Neuronal stem cell (in vitro differentiated cells): ENCODE measurements around the gene CMIP.

ENCODE experiments used
- DNase-seq: peaks from one replicate; pipeline ENCODE4 v3.0.0-alpha.2; 2013; ENCODE audit warnings: low spot score
- H2AFZ ChIP-seq: one replicate; pipeline ENCODE4 v1.6.1; 2013; ENCODE audit warnings: mild to moderate bottlenecking, low read length, inconsistent platforms
- H2AK5ac ChIP-seq: 2 replicates; pipeline ENCODE4 v1.6.1; 2013; ENCODE audit warnings: low read depth, mild to moderate bottlenecking, inconsistent platforms, low read length, moderate library complexity, mixed read lengths
- H2BK120ac ChIP-seq: 2 replicates; pipeline ENCODE4 v1.6.1; 2013; ENCODE audit warnings: low read depth, mild to moderate bottlenecking, inconsistent platforms, low read length, moderate library complexity, mixed read lengths
- H2BK12ac ChIP-seq: one replicate; pipeline ENCODE4 v1.6.1; 2013; ENCODE audit warnings: low read length, inconsistent platforms
- H2BK15ac ChIP-seq: 2 replicates; pipeline ENCODE4 v1.6.1; 2013; ENCODE audit warnings: mild to moderate bottlenecking, low read length, inconsistent platforms, mixed read lengths
- H2BK5ac ChIP-seq: one replicate; pipeline ENCODE4 v1.6.1; 2013; ENCODE audit warnings: inconsistent platforms, mild to moderate bottlenecking, low read length, moderate library complexity
- H3K14ac ChIP-seq: one replicate; pipeline ENCODE4 v1.6.1; 2013; ENCODE audit warnings: low read length, inconsistent platforms
- H3K18ac ChIP-seq: 2 replicates; pipeline ENCODE4 v1.6.1; 2013; ENCODE audit warnings: low read length, inconsistent platforms
- H3K23ac ChIP-seq: 2 replicates; pipeline ENCODE4 v1.6.1; 2013; ENCODE audit warnings: low read depth, mild to moderate bottlenecking, mixed read lengths, low read length, inconsistent platforms; ENCODE audit not compliant: poor library complexity
- H3K27ac ChIP-seq: replicated peaks from 3 replicates; pipeline ENCODE4 v1.5.1; 2013; ENCODE audit warnings: low read length, inconsistent platforms
- H3K27me3 ChIP-seq, 3 experiments: 2 replicates each; pipeline ENCODE4 v1.6.1; 2013; ENCODE audit warnings: low read length in 3 of 3, mild to moderate bottlenecking in 2 of 3, inconsistent platforms in 1 of 3, low read depth in 1 of 3, mixed read lengths in 1 of 3, moderate library complexity in 1 of 3; ENCODE audit not compliant: control insufficient read depth in 3 of 3, insufficient read depth in 3 of 3
- H3K36me3 ChIP-seq, 2 donors: replicated peaks in 1 of 2; 2 replicates each; pipeline ENCODE4 v1.6.1; 2013; ENCODE audit warnings: low read length in 2 of 2; ENCODE audit not compliant: control insufficient read depth in 2 of 2, insufficient read depth in 2 of 2
- H3K4ac ChIP-seq: 2 replicates; pipeline ENCODE4 v1.6.1; 2013; ENCODE audit warnings: inconsistent platforms, mild to moderate bottlenecking, low read length, moderate library complexity
- H3K4me1 ChIP-seq, 2 donors: 1 replicate in 1 of 2; 2 replicates in 1 of 2; pipeline ENCODE4 v1.6.1; 2013; ENCODE audit warnings: low read length in 2 of 2, low read depth in 1 of 2; ENCODE audit not compliant: control insufficient read depth in 2 of 2, insufficient read depth in 1 of 2
- H3K4me2 ChIP-seq: one replicate; pipeline ENCODE4 v1.6.1; 2013; ENCODE audit warnings: mild to moderate bottlenecking, low read length, inconsistent platforms; ENCODE audit not compliant: insufficient read depth, poor library complexity, severe bottlenecking
- H3K4me3 ChIP-seq, 2 donors: 2 replicates each; pipeline ENCODE4 v1.5.1; 2013; ENCODE audit warnings: low read length in 2 of 2, mild to moderate bottlenecking in 2 of 2, inconsistent platforms in 1 of 2, moderate library complexity in 1 of 2
- H3K79me1 ChIP-seq: one replicate; pipeline ENCODE4 v1.6.1; 2013; ENCODE audit warnings: low read depth, mild to moderate bottlenecking, inconsistent platforms, low read length, moderate library complexity
- H3K9ac ChIP-seq: one replicate; pipeline ENCODE4 v1.6.1; 2013; ENCODE audit warnings: mild to moderate bottlenecking, low read depth, low read length, inconsistent platforms; ENCODE audit not compliant: poor library complexity
- H3K9me3 ChIP-seq, 2 donors: replicated peaks in 1 of 2; 2 replicates each; pipeline versions ENCODE3 to v1.6.1; 2013; ENCODE audit warnings: low read length in 2 of 2, mild to moderate bottlenecking in 2 of 2, inconsistent platforms in 1 of 2, low read depth in 1 of 2, mixed read lengths in 1 of 2, moderate library complexity in 1 of 2; ENCODE audit not compliant: control insufficient read depth in 2 of 2, insufficient read depth in 1 of 2
- H4K8ac ChIP-seq: one replicate; pipeline ENCODE4 v1.6.1; 2013; ENCODE audit warnings: low read depth, mild to moderate bottlenecking, inconsistent platforms, low read length, moderate library complexity
- H4K91ac ChIP-seq: one replicate; pipeline ENCODE4 v1.6.1; 2013; ENCODE audit warnings: low read length, low read depth, mild to moderate bottlenecking, inconsistent platforms; ENCODE audit not compliant: poor library complexity
- WGBS, 2 donors: extraction: QIAGEN DNeasy Blood & Tissue Kit; methylation state at CpG; one replicate each; pipeline ENCODE4 v1.1.7; 2013; ENCODE audit warnings: missing lambda C conversion rate in 2 of 2, mixed read lengths in 1 of 2; ENCODE audit not compliant: insufficient read length in 2 of 2, insufficient replicate concordance in 1 of 2; ENCODE audit errors: extremely low coverage in 2 of 2; 5-methylcytosine and 5-hydroxymethylcytosine counted together

Gene CMIP

GRCh38 chr16:81544261-81544660 is 99.7 kb downstream of the CMIP start:
- no peak overlapping the region for H4K8ac ChIP-seq
- peaks cover 18 to 20% of the 10 kb centered on the region in 2 donors for H3K4me1 ChIP-seq
- H3K27ac ChIP-seq: no peak overlapping the region
- no peak overlapping the region for H3K14ac ChIP-seq
- no peak overlapping the region for H3K4me3 ChIP-seq
- WGBS, 2 donors: no CpG with 5 or more reads among the region's 7 CpGs
- no peak overlapping the region for H2BK12ac ChIP-seq
- peaks cover 8% of the 10 kb centered on the region for H3K79me1 ChIP-seq
- no peak overlapping the region for H2BK120ac ChIP-seq
- no peak overlapping the region for H2BK5ac ChIP-seq
- no peak overlapping the region for H2AK5ac ChIP-seq
- DNase-seq: no peak
- no peak overlapping the region for H4K91ac ChIP-seq
- H3K9ac ChIP-seq: no peak overlapping the region
- H3K4me2 ChIP-seq: no peak overlapping the region
- H3K18ac ChIP-seq: no peak overlapping the region
- no peak overlapping the region for H3K4ac ChIP-seq
- H3K36me3 ChIP-seq: no peaks in the 10 kb centered on the region
- no peaks in the 10 kb centered on the region for H3K9me3 ChIP-seq
- H2BK15ac ChIP-seq: no peak overlapping the region
- no peak overlapping the region for H3K23ac ChIP-seq
- H2AFZ ChIP-seq: no peak overlapping the region
- H3K27me3 ChIP-seq: no peaks in the 10 kb centered on the region

- no peak overlapping the region for H3K27ac ChIP-seq
- no peak overlapping the region for H3K9ac ChIP-seq
- H3K79me1 ChIP-seq: peaks cover 10% of the 10 kb centered on the region
- H2BK5ac ChIP-seq: no peak overlapping the region
- no peaks in the 10 kb centered on the region for H3K9me3 ChIP-seq
- no peak overlapping the region for H3K4me2 ChIP-seq
- peaks cover 0 to under 1% of the 10 kb centered on the region in 2 donors for H3K36me3 ChIP-seq
- H2BK120ac ChIP-seq: no peak overlapping the region
- no peak overlapping the region for H3K23ac ChIP-seq
- no peak overlapping the region for H4K91ac ChIP-seq
- H3K4ac ChIP-seq: no peak overlapping the region
- 100% methylated on average over 1 to 3 of the region's 9 CpGs for WGBS, 2 donors
- H3K18ac ChIP-seq: no peak overlapping the region
- H2BK15ac ChIP-seq: no peak overlapping the region
- H2AK5ac ChIP-seq: no peak overlapping the region
- no peaks in the 10 kb centered on the region for H3K27me3 ChIP-seq
- H3K4me1 ChIP-seq: peaks cover 14 to 17% of the 10 kb centered on the region in 2 donors
- H2AFZ ChIP-seq: no peak overlapping the region
- no peak overlapping the region for H3K14ac ChIP-seq
- H3K4me3 ChIP-seq: no peak overlapping the region
- no peak for DNase-seq
- H2BK12ac ChIP-seq: no peak overlapping the region
- H4K8ac ChIP-seq: no peak overlapping the region
These were observed 100.2 kb downstream of the CMIP start for GRCh38 chr16:81544700-81545271.

DNA sequence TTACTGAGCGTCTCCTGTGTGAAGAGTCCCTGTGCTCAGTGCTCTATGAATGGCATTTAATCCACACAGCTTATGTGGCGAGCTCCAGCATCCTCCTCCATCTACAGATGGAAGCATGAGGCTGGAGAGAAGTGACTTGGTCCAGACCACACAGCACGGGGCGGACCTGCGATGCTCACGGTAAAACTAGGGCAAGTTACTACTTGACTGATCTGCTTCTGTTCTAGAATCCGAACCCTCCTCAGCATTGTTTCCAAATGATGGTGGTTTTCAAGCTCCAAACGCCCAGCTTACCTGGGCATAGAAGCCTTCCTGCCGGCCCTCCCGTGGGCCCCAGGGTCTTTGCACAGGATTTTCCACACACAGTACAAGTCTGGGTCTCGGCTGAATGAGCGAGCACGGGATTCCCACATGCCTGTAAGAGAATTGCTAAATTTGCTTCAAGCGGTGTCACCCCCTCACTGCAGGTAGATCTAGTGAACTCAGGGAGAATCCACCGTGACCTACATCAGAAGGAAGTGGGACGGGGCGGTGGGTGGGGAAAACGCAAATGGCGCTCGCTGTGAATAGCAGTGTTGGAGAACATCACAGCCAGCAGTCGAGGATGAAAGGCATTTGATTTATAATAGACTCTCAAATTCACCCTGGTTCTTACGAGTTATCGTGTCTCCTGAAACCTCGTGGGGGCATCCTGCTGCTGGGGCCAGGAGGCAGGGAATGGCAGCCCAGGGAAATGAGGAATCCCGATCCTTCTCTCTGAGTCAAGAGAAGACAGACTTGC is 101.1 kb downstream of the CMIP start:
- WGBS, 2 donors: no CpG with 5 or more reads among the region's 25 CpGs

DNA sequence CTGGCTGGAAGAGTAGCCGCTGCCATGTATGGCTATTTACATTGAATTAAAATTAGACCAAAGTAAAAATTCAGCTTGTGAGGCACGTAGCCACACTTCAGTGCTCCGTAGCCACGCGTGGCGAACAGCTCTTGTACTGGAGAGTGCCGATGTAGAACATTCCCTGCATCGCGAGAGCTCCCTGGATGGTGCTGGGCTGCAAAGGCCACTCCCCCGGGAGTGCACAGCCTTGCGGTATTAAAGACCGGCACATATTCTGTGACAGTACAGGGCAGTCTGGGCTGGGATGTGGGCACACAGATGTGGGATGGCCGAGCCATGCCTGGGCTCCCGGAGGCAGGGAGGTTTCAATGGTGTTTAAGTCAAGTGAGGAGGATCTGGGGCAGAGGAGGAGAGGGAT is 102.2 kb downstream of the CMIP start:
- Histone ChIP-seq H4K91ac (no peak overlapping the region), H3K4me1 (peaks cover 15 to 17% of the 10 kb centered on the region in 2 donors), H2AK5ac (no peak overlapping the region), H2BK12ac (no peak overlapping the region), H4K8ac (no peak overlapping the region), H3K27me3 (no peaks in the 10 kb centered on the region), H2BK120ac (no peak overlapping the region), H3K9me3 (no peaks in the 10 kb centered on the region), H3K27ac (no peak overlapping the region), H3K4me3 (no peak overlapping the region), H2AFZ (no peak overlapping the region), H3K14ac (no peak overlapping the region), H2BK5ac (no peak overlapping the region), H3K4me2 (no peak overlapping the region), H3K23ac (peak overlapping the region; percentile 27), H3K9ac (no peak overlapping the region), H2BK15ac (no peak overlapping the region), H3K79me1 (peaks cover 19% of the 10 kb centered on the region), H3K36me3 (peaks cover 0 to 1% of the 10 kb centered on the region in 2 donors), H3K4ac (no peak overlapping the region), H3K18ac (no peak overlapping the region)
- WGBS, 2 donors: no CpG with 5 or more reads among the region's 14 CpGs
- DNase-seq: no peak

More for the DNA sequence above, 101.1 kb downstream of the CMIP start:
- Histone ChIP-seq H3K4me3 (no peak overlapping the region), H3K9me3 (no peaks in the 10 kb centered on the region), H3K79me1 (peaks cover 12% of the 10 kb centered on the region), H3K14ac (no peak overlapping the region), H2BK5ac (peak overlapping the region; percentile 8), H3K4ac (no peak overlapping the region), H3K23ac (no peak overlapping the region), H3K4me2 (no peak overlapping the region), H2BK12ac (no peak overlapping the region), H2AFZ (no peak overlapping the region), H3K9ac (no peak overlapping the region), H2BK15ac (no peak overlapping the region), H4K91ac (no peak overlapping the region), H3K27ac (no peak overlapping the region), H2BK120ac (no peak overlapping the region), H3K27me3 (no peaks in the 10 kb centered on the region), H3K36me3 (peaks cover 0 to 1% of the 10 kb centered on the region in 2 donors), H4K8ac (no peak overlapping the region), H3K18ac (no peak overlapping the region), H3K4me1 (peaks cover 14 to 17% of the 10 kb centered on the region in 2 donors), H2AK5ac (no peak overlapping the region)
- DNase-seq: no peak
